Left lobe of liver (tissue), 2 donors: Measurements from ENCODE around the gene TANC2. TPM values are rescaled to one million over a fixed set of nuclear protein-coding genes. Genes with fewer than 3 reads are reported as not detected.

Experiments used
- ATAC-seq: fragments of 200-7000 bp; cut with Tn5 transposase; one replicate; pipeline ENCODE4 v1.9.1; 2020; ENCODE audit warnings: mild to moderate bottlenecking, moderate library complexity
- DNase-seq: peaks from one replicate; pipeline ENCODE4 v3.0.0-alpha.2; 2020; ENCODE audit warnings: low spot score
- total RNA-seq: library from RNA; stranded (reverse); gene quantifications from one replicate; pipeline ENCODE4 v1.2.1, GENCODE V29; 2021
- donor health status: DM: no; HTN: no; CAD: no; lungs with moderate emphysema.
- donor health status: DM: no; HTN: yes; CAD: no.

Gene TANC2
- 3.0 TPM for total RNA-seq

- DNase-seq (peak; percentile 67), ATAC-seq (peak; percentile 87)
Measured at GRCh38 chr17:62965686-62966425, at the start of gene TANC2. TANC2 (plus strand) TSS chr17:62966235; CDS start chr17:63009560, 43,325 bp downstream.

GRCh38 chr17:62916684-62917571 lies 49.1 kb upstream of the TANC2 start:
- no peak for ATAC-seq
- DNase-seq = no peak

DNA sequence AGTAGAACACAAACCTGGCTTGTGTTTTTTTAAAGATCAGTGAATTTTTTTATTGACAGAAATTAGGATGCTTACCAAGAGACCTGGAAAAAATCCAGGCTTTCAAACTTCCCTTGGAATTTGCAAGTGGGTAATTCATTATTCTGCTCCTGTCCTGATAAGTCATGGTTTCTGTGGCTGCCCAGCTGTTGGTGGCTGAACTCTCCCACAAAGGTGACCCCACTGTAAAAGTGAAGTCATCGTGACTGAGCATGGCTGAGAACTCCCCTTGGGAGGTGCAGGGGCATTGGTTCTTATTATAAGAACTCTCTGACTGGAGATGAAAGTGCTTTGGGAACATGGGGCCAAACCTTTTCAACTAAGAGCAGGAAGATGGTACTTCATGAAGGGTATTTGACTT lies 46.6 kb upstream of the TANC2 start:
- ATAC-seq = no peak
- no peak for DNase-seq

DNA sequence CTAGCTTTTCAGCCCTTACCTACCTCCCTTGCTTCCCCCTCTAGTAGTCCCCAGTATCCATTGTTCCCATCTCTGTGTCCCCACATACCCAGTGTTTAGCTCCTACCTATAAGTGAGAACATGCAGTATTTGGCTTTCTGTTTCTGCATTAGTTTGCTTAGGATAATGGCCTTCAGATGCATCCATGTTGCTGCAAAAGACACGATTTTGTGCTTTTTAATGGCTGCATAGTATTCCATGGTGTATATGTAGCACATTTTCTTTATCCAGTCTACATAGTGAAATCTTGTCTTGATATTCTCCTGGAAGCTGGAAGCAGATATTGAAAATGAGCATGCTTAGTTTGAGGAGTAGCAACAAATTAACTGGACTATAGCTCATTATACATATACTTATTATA lies 45.7 kb upstream of the TANC2 start:
- ATAC-seq (no peak), DNase-seq (no peak)

- DNase-seq (no peak), ATAC-seq (no peak)
Measured at GRCh38 chr17:62921817-62922216, 44.2 kb upstream of the TANC2 start.

DNA sequence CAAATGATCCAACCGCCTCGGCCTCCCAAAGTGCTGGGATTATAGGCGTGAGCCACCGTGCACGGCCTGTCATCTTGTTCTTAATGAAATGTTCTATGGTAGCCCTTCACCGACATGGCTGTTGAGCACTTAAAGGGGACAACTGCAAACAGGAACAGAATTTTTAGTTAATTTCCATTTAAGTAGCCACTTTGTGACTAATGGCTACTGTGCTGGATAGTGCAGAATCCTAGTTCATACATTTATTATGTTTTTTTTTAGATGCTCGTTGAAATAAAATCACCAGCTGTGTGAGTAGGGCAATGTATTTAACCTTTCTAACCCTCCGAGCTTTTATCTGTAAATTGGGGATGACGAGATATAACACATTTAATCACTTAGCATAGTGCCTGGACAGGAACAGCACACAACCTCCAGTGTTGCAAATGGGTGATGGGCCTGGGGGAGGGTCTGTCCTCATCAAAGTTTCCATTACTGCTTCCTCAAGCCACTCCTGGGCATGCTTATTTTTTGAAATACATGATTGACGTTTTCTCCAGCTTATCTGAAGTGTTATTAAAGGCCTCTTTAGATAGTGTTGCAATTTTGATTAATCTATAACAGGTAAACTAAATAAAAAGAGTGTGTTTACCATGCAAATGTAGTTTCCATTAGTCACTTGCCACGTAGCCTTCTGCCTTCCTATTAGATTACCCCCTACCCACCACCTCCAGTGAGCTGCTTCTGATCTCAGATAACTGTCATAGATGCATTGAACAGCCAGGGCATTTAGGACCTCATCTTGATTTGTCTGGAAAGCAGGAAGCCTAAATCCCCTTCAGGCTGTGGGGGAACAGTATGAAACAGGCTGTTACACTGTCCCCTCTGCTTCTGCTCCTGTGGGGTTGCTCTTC lies 42.5 kb upstream of the TANC2 start:
- no peak for ATAC-seq
- DNase-seq = no peak

GRCh38 chr17:62925267-62925836 lies 40.7 kb upstream of the TANC2 start:
- DNase-seq (no peak), ATAC-seq (no peak)

GRCh38 chr17:62927083-62927482 lies 39.0 kb upstream of the TANC2 start:
- no peak for DNase-seq

GRCh38 chr17:62929320-62929719 lies 36.7 kb upstream of the TANC2 start:
- ATAC-seq (no peak), DNase-seq (no peak)

More at GRCh38 chr17:62927083-62927482, 39.0 kb upstream of the TANC2 start:
- no peak for ATAC-seq

GRCh38 chr17:62931101-62931500 lies 34.9 kb upstream of the TANC2 start:
- ATAC-seq = no peak
- no peak for DNase-seq

DNA sequence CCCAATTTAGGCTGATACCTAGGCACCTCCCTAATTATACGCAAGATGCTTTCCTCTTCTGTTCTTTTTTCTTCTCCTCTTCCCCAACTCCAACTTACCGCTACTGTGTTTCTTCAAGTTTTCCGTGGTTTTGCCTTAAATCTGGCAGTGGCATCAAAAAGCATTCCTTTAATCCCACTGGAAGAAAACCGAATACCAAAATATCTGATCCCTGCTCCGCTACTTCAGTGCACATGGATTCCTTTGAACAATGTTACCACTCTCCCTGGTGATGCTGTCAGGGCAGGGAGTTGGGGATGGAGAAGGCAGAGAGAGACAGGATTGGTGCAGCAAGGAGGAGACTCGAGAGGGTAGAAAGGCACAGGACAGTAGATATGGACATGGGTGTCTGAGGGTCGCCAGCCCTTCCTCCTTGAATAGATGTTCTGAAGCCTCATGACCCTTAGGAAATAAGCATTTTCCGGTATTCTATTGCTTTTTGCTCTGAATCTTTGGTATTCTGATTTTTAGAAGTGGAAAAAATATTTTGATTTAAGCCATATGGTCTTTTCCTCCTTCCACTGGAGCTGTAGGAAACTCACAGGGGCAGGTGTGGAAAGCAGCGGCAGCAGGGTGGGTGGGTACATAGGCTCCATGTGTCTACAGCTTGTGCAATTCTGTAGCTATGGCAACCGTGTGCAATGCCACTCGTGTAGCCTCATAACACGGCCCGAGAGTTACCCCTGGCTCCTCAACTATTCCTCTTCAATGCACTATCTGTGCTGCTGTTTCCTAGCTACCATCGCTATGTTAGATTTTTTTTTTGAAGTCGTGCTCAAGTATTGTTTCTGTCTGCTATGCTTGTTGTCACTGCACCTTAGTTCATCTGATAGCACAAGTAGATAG lies 32.3 kb upstream of the TANC2 start:
- ATAC-seq = no peak

GRCh38 chr17:62935098-62935497 lies 30.9 kb upstream of the TANC2 start:
- DNase-seq = no peak
- ATAC-seq = no peak

More for the DNA sequence above, 32.3 kb upstream of the TANC2 start:
- DNase-seq = no peak

DNA sequence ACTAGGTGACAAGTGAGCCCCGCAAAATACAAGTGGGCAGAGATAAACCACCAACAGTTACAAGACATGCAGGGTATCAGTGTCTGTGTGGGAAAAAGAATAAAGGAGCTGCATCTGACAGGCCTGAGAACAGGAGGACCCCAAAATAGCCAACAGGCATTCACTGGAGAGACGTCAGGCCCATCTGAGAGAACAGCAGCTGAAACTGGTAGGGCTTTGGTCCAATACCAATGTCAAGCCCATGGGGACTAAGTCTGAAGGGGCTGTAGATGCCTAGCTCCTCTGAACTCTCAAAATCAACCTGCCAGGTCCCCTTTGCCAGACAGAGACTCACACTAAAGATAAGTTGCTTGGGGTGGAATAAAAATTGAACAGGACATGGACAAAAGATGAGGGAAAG lies 30.5 kb upstream of the TANC2 start:
- no peak for DNase-seq
- no peak for ATAC-seq

- DNase-seq (no peak), ATAC-seq (no peak)
Measured at GRCh38 chr17:62937606-62938005, 28.4 kb upstream of the TANC2 start.

DNA sequence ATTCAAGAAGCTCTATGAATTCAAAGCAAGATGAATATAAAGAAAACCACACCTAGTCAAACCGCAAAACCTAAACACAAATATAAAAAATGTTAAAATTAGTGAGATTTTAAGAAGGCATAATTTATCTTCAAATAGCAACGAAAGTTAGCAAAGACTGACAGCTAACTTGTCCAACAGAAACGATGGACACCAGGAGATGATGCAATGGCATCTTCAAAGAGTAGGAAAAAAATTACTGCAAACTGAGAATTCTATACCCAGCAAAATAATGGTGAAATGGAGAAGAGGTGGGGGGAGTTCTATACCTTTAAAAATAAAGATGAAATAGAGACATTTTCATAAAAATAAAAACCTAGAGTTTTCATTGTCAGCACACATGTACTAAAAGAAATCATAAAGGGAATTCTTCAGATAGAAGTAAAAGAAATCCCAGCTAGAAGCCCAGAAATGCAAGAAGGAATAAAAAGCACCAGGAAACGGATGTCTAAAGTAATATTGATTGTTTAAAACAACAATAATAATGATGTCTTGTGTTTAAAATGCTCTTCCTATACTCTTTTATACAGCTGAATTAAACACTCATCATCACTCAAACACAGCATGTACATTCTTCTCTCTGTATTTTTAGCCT lies 24.6 kb upstream of the TANC2 start:
- no peak for DNase-seq
- no peak for ATAC-seq

- ATAC-seq (no peak), DNase-seq (no peak)
Measured at GRCh38 chr17:62948370-62948769, 17.7 kb upstream of the TANC2 start.

GRCh38 chr17:62949036-62949435 lies 17.0 kb upstream of the TANC2 start:
- DNase-seq (no peak), ATAC-seq (no peak)

DNA sequence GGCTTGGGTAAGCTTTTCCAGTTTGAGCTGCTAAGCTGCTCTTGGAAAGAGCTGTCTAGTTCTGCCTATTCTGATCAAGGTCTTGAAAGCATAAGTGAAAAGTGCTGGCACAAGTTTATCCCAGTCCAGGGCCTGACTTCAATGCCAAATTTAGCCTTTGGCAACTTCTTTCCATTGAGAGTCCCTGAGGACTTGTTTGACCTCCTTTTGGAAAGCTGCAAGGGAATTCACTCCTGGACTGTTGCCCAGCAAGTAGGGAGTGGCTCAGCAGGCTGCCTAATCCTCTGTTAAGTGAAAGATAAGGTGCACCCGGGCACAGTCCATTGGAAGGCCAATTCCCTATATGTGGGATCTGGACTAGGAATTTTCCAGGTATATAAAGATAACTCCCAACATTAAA lies 16.0 kb upstream of the TANC2 start:
- ATAC-seq (no peak), DNase-seq (no peak)

DNA sequence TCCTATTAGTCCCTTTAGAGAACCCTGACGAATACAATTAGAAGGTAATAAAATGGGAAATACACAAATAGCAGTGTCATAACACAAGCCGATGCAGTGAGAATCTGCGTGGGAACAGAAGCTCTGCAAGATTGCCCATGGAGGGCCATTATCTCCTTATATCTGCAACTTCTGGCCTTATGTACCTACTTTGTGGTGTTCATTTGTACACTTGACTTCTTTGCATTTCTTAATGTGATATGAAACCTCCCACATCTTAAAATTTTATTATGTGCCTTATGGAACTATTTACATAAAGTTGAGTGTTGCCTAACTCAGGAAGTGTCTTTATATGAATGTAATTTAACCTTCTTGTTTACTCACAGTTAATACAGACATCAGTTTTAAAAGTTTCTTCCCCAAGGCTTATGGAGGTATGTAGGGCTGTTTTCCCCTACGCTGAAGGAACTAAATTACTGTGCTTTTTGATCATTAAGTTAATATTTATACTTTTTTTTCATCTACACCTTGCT lies 10.1 kb upstream of the TANC2 start:
- no peak for ATAC-seq

More for the DNA sequence above, 10.1 kb upstream of the TANC2 start:
- DNase-seq = no peak
